ENCODE measurements around the gene DCAF8L2. TPM values are rescaled to one million over a fixed set of nuclear protein-coding genes. Genes with fewer than 3 reads are reported as not detected.
"Not testable (repeated sequence)": the region's sequence is repeated elsewhere in the genome, so short reads cannot be mapped to it uniquely, and the experiment has no call there.

DCAF8L2 gene
- polyA plus RNA-seq, 3 donors, result not detected

DNA sequence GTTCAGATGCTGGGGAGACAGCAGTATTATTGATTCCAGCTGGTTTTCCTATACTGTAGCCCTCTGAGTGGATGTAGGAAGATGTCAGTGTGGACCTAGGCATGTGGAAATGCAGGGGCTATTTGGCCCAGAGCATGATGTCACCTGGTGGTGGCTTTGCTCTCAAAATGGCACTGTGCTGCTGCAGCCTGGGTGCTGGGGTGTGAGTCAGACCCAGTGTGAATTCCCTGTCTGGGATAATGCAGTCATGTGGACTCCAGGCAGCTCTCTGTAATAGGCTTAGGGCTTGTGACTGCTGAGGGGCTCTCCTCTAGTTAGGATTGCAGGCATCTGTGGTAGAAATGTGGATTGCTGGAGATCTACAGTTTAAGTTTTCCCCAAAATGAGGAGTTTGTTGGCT, 70.7 kb downstream of the DCAF8L2 start:
- no peak overlapping the region for H3K27ac ChIP-seq (ENCODE audit: low read depth, low read length)

DNA sequence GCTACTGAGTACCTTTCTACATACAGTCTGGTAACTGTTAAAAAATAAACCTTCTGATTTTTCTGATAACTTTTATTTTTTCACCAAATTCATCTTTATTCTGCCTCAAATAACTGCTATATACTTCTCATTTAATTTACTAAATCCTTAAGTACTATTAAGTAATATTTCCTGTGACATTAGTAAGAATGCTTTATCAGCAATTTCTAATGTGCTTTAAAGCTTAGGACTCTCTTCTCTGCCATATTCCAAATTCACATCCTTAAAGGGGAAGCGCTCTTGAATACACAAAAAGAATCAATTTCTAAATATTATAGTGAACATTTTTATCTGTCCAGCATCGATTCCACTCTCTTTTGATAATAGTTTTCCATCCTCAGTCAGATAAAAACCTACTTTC, 81.1 kb downstream of the DCAF8L2 start:
- whole genome bisulfite sequencing, 3 donors, result 64 to 87% (median 79%) methylated on average over 2 of the region's 2 CpGs
- H3K27ac ChIP-seq (ENCODE audit: low read depth, low read length), result no peak overlapping the region

DNA sequence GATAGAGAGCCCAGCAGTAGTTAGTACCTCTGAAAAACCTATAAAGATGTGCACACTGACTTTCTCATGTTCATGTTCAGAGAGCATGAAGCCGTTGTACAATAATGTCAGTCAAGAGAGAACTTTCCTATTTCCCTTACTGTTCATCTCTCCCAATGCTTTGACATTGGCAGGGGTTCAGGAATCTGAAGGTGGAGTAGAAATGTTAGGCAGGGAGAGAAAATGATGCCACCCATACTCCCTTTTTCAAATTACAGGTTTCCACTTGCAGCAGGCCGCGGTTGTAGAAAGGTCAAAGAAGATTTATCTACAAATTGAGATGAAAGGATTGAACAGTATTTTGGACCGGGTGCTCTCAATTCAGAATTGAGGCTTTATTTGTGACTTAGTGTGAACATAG, 84.3 kb downstream of the DCAF8L2 start:
- H3K27ac ChIP-seq (ENCODE audit: low read depth, low read length), result no peak overlapping the region
- 79 to 85% (median 79%) methylated on average over 4 of the region's 4 CpGs for WGBS, 3 donors

DNA sequence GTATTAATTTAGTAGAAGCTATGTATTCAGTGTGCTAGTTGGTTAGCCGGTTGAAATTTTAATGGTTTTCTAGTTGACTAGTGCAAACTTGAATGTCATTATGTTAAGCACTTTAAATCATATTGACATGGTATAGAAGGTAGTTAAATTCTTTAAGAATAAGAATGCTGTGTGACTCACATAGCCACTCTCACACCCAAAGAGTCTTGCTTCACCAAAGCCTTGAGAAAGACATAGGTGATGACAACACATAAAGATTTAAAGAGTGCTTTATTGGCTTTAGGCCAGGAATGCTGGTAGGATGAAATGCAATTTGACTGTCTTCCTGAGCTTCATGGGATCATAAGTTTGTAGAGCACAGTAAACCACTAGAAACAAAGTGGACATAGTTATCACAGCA, 85.3 kb downstream of the DCAF8L2 start:
- H3K27ac ChIP-seq (ENCODE audit: low read depth, low read length), result no peak overlapping the region
- 76 to 98% (median 84%) methylated on average over 1 of the region's 1 CpG for WGBS, 3 donors

DNA sequence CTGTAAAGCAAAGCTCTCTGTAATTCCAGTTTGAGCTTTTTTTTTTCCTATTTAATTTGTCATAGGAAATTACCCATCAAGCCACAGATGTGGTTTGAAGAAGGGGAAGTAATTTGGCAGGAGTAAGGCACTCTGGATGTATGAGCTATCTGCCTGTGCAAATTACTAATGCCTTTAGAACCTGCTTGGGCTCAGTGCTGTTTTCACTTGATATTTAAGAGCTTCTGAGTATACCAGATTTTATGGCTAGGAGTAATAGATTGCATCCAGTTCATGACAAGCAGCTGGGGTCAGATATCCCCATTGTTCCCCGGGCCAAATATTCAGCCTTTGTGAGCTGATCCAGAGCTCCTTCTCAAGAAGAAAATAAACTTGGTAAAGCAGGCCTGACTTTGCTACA, 89.1 kb downstream of the DCAF8L2 start:
- WGBS, 3 donors, result 42 to 55% (median 46%) methylated on average over 1 of the region's 1 CpG

DNA sequence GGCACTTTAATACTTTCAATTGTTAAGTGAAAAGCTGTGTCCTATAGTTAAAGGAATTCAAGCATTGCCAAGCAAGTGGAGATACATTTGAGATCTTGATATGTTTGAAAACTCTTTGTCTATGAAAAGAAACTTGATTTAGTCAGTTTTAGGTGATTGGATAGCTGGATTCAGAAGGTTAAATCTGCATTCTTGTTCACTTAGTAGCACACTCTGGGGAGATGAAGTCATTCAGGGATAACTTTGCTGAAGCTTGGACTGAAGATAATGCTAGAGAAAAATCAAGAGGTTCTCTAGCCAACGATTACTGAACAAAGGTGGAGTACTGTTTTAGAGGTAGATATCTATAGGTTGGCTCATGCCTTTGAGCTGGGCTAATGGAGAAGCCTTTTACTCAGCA, 90.6 kb downstream of the DCAF8L2 start:
- WGBS, 3 donors, result 49 to 56% (median 53%) methylated on average over 1 of the region's 1 CpG
- H3K27ac ChIP-seq (ENCODE audit: low read depth, low read length), result no peak overlapping the region

More for the DNA sequence above, 89.1 kb downstream of the DCAF8L2 start:
- no peak overlapping the region for H3K27ac ChIP-seq (ENCODE audit: low read depth, low read length)

DNA sequence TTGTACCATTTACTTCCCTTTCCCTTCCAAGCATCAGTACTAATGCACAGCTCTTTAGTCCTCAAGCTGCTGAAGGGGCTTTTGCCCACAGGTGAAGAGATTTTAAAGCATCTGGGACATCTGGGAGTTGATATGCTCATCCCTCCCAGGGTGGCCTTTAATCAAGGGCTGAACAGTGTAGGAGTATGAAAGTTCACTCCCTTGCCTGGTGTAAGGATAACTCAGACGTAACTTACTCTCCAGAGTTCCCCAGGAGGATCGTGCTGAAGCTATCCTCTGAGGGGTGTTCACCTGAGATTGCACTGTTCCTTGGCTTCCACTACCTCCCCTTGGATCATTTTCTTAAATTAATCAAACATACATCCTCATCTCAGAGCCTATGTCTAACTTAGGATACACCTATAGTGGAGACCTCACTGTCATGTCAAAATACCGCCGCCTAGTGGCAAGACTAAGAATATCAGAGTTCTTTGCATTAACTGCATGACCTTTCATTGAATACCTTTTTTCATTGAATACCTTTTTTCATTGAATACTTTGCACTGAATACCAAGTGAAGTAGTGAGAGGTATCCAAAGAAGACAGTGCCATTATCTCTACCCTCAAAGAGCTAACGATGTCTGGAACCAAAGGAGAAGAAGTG, 93.5 kb downstream of the DCAF8L2 start:
- H3K27ac ChIP-seq (ENCODE audit: low read depth, low read length), result not testable (repeated sequence)
- WGBS, 3 donors, result 34 to 43% (median 40%) methylated on average over 5 of the region's 5 CpGs

DNA sequence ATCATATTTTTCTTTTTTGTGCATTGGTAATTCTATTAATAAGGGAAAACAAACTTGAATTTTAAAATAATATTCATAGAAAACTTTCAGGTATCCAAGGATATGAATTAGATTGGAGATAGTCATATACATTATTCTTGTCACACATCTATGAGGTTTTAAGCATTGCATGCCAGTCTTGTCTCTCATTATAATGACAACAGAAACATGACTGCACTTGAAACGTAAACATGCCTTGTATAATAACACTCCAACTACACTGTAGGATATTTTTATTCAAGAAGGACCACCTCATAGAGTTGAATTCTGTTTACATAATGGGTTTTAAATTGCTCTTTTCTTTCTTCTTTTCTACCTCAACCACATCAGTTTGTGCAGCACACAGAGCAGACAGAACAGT, 104.5 kb downstream of the DCAF8L2 start:
- 69 to 87% (median 71%) methylated on average over 1 of the region's 1 CpG for WGBS, 3 donors
- no peak overlapping the region for H3K27ac ChIP-seq (ENCODE audit: low read depth, low read length)

DNA sequence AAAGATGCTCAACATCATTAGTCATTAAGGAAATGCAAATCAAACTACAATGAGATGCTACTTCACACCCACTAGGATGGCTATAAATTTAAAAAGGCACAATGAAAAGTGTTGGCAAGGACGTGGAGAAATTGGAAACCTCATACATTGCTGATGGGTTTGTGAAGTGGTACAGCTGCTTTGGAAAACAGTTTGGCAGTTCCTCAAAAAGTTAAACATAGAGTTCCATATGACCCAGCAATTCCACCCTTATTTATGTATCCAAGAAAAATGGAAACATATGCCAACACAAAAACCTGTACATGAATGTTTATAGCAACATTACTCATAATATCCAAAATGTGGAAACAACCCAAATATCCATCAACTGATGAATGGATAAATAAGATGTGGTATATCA, 116.4 kb downstream of the DCAF8L2 start:
- H3K27ac ChIP-seq (ENCODE audit: low read depth, low read length), result no peak overlapping the region
- WGBS, 3 donors, result 20 to 38% (median 30%) methylated on average over 1 of the region's 1 CpG

DNA sequence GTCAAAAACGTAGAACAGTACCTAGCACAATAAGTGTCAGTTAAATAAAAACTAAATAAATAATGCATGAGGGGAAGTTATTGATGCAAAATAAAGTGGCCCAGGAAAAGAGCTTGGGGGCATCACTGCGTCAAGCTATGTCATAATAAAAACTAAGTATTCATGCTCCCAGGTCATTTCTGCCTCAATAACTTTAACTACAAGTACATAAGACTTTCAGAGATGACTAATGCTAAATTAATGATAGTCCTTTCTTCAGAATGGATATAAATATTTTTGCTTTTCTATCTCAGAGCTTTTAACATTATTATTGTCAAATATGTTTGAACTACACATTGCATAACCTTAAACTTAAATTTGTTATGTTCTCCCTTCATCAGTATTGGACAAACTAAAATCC, 125.5 kb downstream of the DCAF8L2 start:
- no peak overlapping the region for H3K27ac ChIP-seq (ENCODE audit: low read depth, low read length)
- 44 to 71% (median 66%) methylated on average over 2 of the region's 2 CpGs for WGBS, 3 donors

DNA sequence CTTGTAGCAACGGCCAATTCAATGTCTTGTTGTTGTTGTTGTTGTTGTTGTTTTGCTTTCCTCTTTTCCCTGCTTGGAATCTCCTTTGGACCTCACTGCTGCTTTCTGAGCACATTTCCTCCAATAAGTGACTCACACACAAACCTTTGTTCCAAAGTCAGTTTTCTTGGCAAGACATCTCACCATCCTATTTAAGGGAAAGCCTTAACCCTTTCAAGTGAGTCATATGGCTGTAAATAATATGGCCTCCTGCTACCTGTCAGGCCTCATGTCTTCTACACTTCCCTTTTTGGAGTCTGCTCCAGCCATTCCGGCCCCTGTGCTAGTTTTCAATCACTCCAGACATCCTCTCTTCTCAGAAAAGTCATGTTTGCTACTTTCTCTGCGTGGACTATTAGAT, 138.1 kb downstream of the DCAF8L2 start:
- WGBS, 3 donors, result 31 to 63% (median 48%) methylated on average over 3 of the region's 3 CpGs
- H3K27ac ChIP-seq (ENCODE audit: low read depth, low read length), result no peak overlapping the region

DNA sequence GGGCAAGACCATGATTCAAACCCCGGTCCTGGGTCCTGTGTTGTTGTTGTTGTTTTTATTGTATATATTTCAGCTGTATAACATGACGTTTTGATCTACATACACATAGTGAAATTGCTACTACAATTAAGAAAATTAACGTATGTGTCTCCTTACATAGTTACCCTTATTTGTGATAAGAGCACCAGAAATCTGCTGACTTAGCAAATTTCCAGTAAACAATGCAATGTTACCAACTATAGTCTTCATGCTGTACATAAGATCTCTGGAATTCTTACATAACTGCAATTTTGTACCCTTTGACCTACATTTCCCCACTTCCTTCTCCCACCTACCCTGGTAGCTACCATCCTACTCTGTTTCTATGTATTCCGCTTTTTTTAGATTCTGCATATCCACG, 141.8 kb downstream of the DCAF8L2 start:
- 76 to 91% (median 86%) methylated on average over 5 of the region's 5 CpGs for WGBS, 3 donors

DNA sequence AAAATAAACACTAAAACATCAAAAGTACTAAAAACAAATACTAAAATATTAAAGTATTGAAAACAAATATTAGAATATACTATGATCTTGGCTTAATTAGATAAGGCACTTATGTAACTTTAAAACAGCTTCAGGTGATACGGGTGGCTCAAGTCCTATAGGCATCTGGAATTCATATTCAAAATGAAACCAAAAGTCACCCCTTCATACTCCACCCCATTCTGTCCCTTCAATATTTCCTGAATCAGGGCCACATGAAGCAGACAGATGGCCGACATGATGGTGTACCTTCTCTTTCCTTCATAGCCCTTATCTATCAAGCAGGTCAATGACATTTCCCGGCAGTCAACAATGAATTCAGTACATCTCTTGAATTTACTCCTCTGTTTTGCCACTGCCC, 145.8 kb downstream of the DCAF8L2 start:
- whole genome bisulfite sequencing, 3 donors, result 57 to 75% (median 71%) methylated on average over 3 of the region's 3 CpGs
- H3K27ac ChIP-seq (ENCODE audit: low read depth, low read length), result no peak overlapping the region

More for the DNA sequence above, 141.8 kb downstream of the DCAF8L2 start:
- H3K27ac ChIP-seq (ENCODE audit: low read depth, low read length), result no peak overlapping the region

DNA sequence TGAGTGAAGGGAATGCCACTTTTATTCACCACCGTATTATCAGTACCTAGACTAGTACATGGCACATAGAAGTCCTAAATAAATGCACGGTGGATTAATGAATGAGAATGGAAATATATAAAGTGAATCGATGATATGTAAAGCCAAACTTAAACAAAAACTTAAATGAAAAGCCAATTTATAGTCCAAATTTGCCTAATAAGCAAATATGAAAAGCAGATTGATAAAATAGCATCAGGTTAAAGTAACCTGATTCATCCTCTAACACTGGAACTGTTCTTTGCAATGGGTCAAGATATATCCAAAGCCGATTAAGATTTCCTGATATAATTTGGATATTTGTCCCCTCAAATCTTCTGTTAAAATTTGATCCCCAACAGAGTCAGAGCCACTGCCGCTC, 150.8 kb downstream of the DCAF8L2 start:
- no peak overlapping the region for H3K27ac ChIP-seq (ENCODE audit: low read depth, low read length)
- WGBS, 3 donors, result 84 to 94% (median 92%) methylated on average over 5 of the region's 5 CpGs

DNA sequence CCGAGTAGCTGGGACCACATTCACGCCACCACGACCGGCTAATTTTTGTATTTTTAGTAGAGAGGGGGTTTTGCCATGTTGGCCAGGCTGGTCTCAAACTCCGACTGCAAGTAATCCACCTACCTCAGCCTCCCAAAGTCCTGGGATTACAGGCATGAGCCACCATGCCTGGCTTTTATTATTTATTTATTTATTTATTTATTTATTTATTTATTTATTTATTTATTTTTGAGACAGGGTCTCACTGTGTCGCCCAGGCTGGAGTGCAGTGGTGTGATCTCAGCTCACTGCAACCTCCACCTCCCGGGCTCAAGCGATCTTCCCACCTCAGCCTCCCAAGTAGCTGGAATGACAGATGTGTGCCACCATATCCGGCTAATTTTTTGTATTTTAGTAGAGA, 153.4 kb downstream of the DCAF8L2 start:
- WGBS, 3 donors, result 87 to 95% (median 92%) methylated on average over 9 of the region's 9 CpGs
- H3K27ac ChIP-seq (ENCODE audit: low read depth, low read length), result not testable (repeated sequence)

DNA sequence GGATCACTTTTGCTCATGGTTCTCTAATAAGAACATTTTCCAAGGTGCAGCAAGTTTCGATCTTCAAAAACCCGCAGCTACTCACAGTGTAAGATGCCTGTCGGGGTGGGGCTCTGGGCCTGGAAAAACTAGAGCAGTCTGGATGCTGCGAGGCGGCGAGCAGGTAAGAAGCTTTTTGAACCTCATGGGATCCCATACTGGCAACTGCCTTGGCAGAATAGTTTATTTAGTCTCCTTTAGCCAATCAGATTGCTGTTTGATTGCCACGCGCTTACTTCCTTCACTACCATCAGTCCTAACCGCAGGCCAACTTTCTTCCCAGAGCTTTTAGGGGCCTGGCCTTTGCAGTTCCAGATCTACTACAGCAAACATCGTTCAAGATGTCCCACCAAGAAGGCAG, 156.4 kb downstream of the DCAF8L2 start:
- 85 to 96% (median 95%) methylated on average over 10 of the region's 10 CpGs for WGBS, 3 donors
- no peak overlapping the region for H3K27ac ChIP-seq (ENCODE audit: low read depth, low read length)

DNA sequence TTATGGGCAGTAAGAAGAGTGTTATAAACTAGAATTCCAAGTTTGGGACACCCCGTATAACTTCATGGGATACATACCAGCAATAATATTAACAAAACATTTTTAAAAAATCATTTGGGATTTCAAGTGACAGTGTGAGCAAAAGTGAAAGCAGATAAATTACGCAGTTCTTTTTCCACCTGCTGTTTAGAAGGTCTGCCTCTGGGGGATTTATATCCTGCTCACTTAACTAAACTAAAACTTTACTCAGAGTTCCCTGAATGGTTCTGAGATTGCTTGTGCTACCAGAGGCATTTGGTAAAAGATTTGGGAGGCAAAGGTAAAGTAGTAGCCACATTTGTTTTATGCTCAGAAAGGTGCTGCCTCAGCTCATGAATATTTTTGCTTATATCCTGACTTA, 160.2 kb downstream of the DCAF8L2 start:
- H3K27ac ChIP-seq (ENCODE audit: low read depth, low read length), result not testable (repeated sequence)
- WGBS, 3 donors, result 61 to 64% (median 63%) methylated on average over 2 of the region's 2 CpGs

DNA sequence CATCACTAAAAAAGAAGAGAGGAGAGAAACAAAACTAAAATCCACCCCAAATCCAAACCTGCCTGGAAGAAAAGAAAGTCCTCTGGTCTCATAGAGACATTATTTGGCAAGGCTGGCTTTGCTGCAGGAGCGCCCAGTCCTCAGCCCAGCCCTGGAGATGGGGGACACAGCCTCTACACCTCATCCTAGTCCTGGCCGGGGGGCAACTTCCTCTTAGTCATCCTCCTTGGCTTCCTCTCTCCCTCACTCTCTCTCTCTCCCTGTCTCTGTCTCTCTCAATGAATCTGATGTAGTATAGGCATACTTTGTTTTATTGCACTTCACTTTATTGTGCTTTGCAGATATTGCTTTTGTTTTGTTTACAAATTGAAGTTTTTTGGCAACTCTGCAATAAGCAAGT, 161.8 kb downstream of the DCAF8L2 start:
- no peak overlapping the region for H3K27ac ChIP-seq (ENCODE audit: low read depth, low read length)
- WGBS, 3 donors, result 28 to 50% (median 41%) methylated on average over 2 of the region's 2 CpGs

DNA sequence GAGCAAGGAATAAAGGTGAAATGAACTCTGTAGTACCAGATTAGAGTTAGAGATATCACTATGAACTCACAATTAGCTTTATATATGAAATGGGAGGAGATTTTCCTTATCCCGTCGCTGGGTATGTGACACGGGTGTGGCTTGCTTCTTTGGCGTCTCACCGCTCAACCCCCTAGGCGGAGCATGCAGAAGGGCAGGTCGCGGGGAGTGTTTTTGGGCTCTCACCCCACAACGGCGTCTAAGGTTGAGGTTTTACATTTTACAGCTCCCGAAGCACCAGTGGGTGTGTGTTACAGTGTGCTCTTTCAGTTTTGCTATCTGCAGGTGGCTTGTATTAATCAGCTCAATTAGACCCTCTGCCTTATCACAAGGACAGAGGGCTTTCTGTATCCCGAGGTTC, 175.6 kb downstream of the DCAF8L2 start:
- WGBS, 3 donors, result 76 to 90% (median 84%) methylated on average over 8 to 12 of the region's 12 CpGs
- no peak overlapping the region for H3K27ac ChIP-seq (ENCODE audit: low read depth, low read length)

DNA sequence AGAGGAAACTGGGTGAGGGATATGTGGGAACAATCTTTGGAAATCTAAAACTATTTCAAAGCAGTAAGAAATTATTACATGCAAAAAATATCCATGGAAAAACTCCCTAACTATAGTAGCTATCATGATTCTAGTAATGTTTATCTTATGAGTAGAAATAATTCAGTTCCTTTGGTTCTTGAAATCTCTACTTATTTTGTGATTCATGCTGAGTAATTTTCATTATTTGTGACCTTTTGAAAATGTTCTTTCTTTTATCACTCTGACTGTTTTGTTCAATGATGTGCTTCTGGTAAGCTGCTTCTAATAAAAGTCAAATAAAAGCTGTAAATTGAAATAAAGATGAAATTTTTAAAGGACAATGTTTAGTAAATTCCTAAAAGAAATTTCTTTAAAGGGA, 177.2 kb downstream of the DCAF8L2 start:
- no peak overlapping the region for H3K27ac ChIP-seq (ENCODE audit: low read depth, low read length)

DNA sequence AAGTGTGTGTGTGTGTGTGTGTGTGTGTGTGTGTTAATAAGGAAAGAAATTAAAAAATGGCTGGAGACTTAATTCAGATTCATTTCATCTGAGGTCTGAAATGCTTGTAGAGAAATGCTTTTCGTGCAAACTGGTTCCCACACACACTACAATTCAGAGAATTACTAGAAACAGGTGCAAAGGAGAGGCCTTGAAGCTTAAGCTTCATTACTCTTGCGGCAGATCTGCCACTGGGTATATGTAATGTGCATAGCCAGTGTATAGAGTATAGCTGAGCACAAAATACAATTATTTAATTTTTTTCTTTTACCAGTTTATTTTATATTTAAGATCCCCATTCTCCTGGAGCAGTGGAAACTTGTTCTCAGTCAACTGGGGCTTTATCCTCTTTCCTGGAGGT, 185.8 kb downstream of the DCAF8L2 start:
- no peak overlapping the region for H3K27ac ChIP-seq (ENCODE audit: low read depth, low read length)
- WGBS, 3 donors, result 68 to 91% (median 86%) methylated on average over 2 of the region's 2 CpGs

All from adipose tissue (tissue), 3 donors.